ENCODE measurements around the gene STAT4. TPM values are rescaled to one million over a fixed set of nuclear protein-coding genes. Genes with fewer than 3 reads are reported as not detected.

The STAT4 gene
- total RNA-seq, 1 donor from 2014 or later: 1.0 TPM

GRCh38 chr2:191063584-191063983 lies 87.2 kb downstream of the STAT4 start:
- no peak for DNase-seq (ENCODE audit: low read depth, low spot score)
- H3K27ac Mint-ChIP-seq (ENCODE audit: unreplicated experiment): no peak overlapping the region
- no peak for TF ChIP-seq CTCF (conservative IDR thresholded peaks at IDR 0.05)
- H3K9me3 Mint-ChIP-seq: no peaks in the 10 kb centered on the region
- no peaks in the 10 kb centered on the region for H3K27me3 Mint-ChIP-seq (ENCODE audit: low read depth)
- H3K4me1 Mint-ChIP-seq: no peaks in the 10 kb centered on the region
- H3K4me3 Mint-ChIP-seq: no peak overlapping the region
- no peaks in the 10 kb centered on the region for H3K36me3 Mint-ChIP-seq (ENCODE audit: low read depth)

- no peaks in the 10 kb centered on the region for H3K9me3 Mint-ChIP-seq
- no peak for TF ChIP-seq CTCF (conservative IDR thresholded peaks at IDR 0.05)
- H3K4me1 Mint-ChIP-seq: no peaks in the 10 kb centered on the region
- DNase-seq (ENCODE audit: low read depth, low spot score): no peak
- H3K36me3 Mint-ChIP-seq (ENCODE audit: low read depth): no peaks in the 10 kb centered on the region
- no peaks in the 10 kb centered on the region for H3K27me3 Mint-ChIP-seq (ENCODE audit: low read depth)
- no peak overlapping the region for H3K4me3 Mint-ChIP-seq
- no peak overlapping the region for H3K27ac Mint-ChIP-seq (ENCODE audit: unreplicated experiment)
These were observed 89.3 kb downstream of the STAT4 start for GRCh38 chr2:191061381-191061980.

GRCh38 chr2:191059308-191059707 lies 91.5 kb downstream of the STAT4 start:
- Mint-ChIP-seq H3K36me3 (ENCODE audit: low read depth) (no peaks in the 10 kb centered on the region), H3K27me3 (ENCODE audit: low read depth) (no peaks in the 10 kb centered on the region), H3K9me3 (no peaks in the 10 kb centered on the region), H3K4me3 (no peak overlapping the region), H3K4me1 (no peaks in the 10 kb centered on the region), H3K27ac (ENCODE audit: unreplicated experiment) (no peak overlapping the region)
- TF ChIP-seq CTCF (conservative IDR thresholded peaks at IDR 0.05): no peak
- no peak for DNase-seq (ENCODE audit: low read depth, low spot score)

GRCh38 chr2:191056228-191056627 lies 94.6 kb downstream of the STAT4 start:
- Mint-ChIP-seq H3K4me1 (no peaks in the 10 kb centered on the region), H3K36me3 (ENCODE audit: low read depth) (no peaks in the 10 kb centered on the region), H3K27ac (ENCODE audit: unreplicated experiment) (no peak overlapping the region), H3K4me3 (no peak overlapping the region), H3K27me3 (ENCODE audit: low read depth) (peaks cover 3% of the 10 kb centered on the region), H3K9me3 (no peaks in the 10 kb centered on the region)
- TF ChIP-seq CTCF (conservative IDR thresholded peaks at IDR 0.05): no peak
- no peak for DNase-seq (ENCODE audit: low read depth, low spot score)

GRCh38 chr2:191053256-191053655 lies 97.5 kb downstream of the STAT4 start:
- Mint-ChIP-seq H3K4me1 (peaks cover 5% of the 10 kb centered on the region), H3K27ac (ENCODE audit: unreplicated experiment) (no peak overlapping the region), H3K4me3 (no peak overlapping the region), H3K36me3 (ENCODE audit: low read depth) (no peaks in the 10 kb centered on the region), H3K9me3 (no peaks in the 10 kb centered on the region), H3K27me3 (ENCODE audit: low read depth) (peaks cover 12% of the 10 kb centered on the region)
- no peak for TF ChIP-seq CTCF (conservative IDR thresholded peaks at IDR 0.05)
- no peak for DNase-seq (ENCODE audit: low read depth, low spot score)

Data from neural crest cell (in vitro differentiated cells).